GM19240 (cell line): ENCODE data around the gene VMO1.
"Not testable (repeated sequence)": the region's sequence is repeated elsewhere in the genome, so short reads cannot be mapped to it uniquely, and the experiment has no call there.

Experiments used
- DNase-seq: peaks from one replicate; pipeline ENCODE4 v3.0.0; 2011; ENCODE audit warnings: low spot score; ENCODE audit not compliant: insufficient read length

Gene VMO1

GRCh38 chr17:4786106-4786511, at the start of gene VMO1:
Gene VMO1, minus strand, starts transcription at chr17:4786364. Its CDS starts 12 bp downstream, at chr17:4786352.
- DNase-seq: no peak

GRCh38 chr17:4834681-4835020, 48.5 kb upstream of the VMO1 start:
- no peak for DNase-seq

GRCh38 chr17:4833941-4834680, 47.9 kb upstream of the VMO1 start:
- DNase-seq: no peak

- peak; percentile 97 for DNase-seq
Measured at GRCh38 chr17:4833178-4833940, 47.2 kb upstream of the VMO1 start, which contains the start of gene MINK1. Gene MINK1, plus strand, starts transcription at chr17:4833340. Its CDS starts 244 bp downstream, at chr17:4833584.

- not testable (repeated sequence) for DNase-seq
Measured at GRCh38 chr17:4832829-4833177, 46.6 kb upstream of the VMO1 start.

GRCh38 chr17:4827399-4827798, 41.2 kb upstream of the VMO1 start:
- DNase-seq: no peak

GRCh38 chr17:4823373-4824089, 37.4 kb upstream of the VMO1 start:
- no peak for DNase-seq

GRCh38 chr17:4822835-4823234, 36.7 kb upstream of the VMO1 start:
- DNase-seq: no peak

GRCh38 chr17:4818276-4818675, 32.1 kb upstream of the VMO1 start:
- DNase-seq: no peak

GRCh38 chr17:4816826-4817225, 30.7 kb upstream of the VMO1 start:
- no peak for DNase-seq

GRCh38 chr17:4815043-4815675, 29.0 kb upstream of the VMO1 start:
- DNase-seq: no peak

GRCh38 chr17:4812690-4813089, 26.5 kb upstream of the VMO1 start:
- no peak for DNase-seq

GRCh38 chr17:4811471-4811870, 25.3 kb upstream of the VMO1 start:
- no peak for DNase-seq

- DNase-seq: no peak
Measured at GRCh38 chr17:4810696-4811290, 24.6 kb upstream of the VMO1 start.

- no peak for DNase-seq
Measured at GRCh38 chr17:4808378-4808767, 22.2 kb upstream of the VMO1 start.

GRCh38 chr17:4807605-4808377, 21.6 kb upstream of the VMO1 start:
- DNase-seq: no peak

GRCh38 chr17:4806777-4807604, 20.8 kb upstream of the VMO1 start, which contains the start of gene PLD2:
Gene PLD2, plus strand, starts transcription at chr17:4807152. Its CDS starts 621 bp downstream, at chr17:4807773.
- DNase-seq: peak; percentile 98

- DNase-seq: no peak
Measured at GRCh38 chr17:4806456-4806776, 20.3 kb upstream of the VMO1 start.

- DNase-seq: no peak
Measured at GRCh38 chr17:4802228-4802627, 16.1 kb upstream of the VMO1 start, which contains the start of gene C17orf114. Gene C17orf114, minus strand, starts transcription at chr17:4802328.
